A673 (cell line): ENCODE measurements around the gene IL21R. TPM values are rescaled to one million over a fixed set of nuclear protein-coding genes. Genes with fewer than 3 reads are reported as not detected.

Source experiments
- BruUV-seq: library from RNA; stranded (reverse); fragments of 400-500 nt; replicated peaks from 2 replicates; lab custom pipeline; 2021; lab: Mats Ljungman, UMichigan
- CTCF ChIA-PET: fragments of 300-600 bp; sonication (Branson Sonifier 250); formaldehyde crosslinking; loops from one replicate; lab custom pipeline; 2022; ENCODE audit warnings: antibody characterized with exemption; lab: Charles Lee
- POLR2A ChIA-PET: fragments of 300-600 bp; sonication (Branson Sonifier 250); formaldehyde crosslinking; loops from one replicate; lab custom pipeline; 2022; ENCODE audit warnings: antibody characterized with exemption; ENCODE audit not compliant: low non-redundant PET; lab: Charles Lee
- DNase-seq: peaks from one replicate; pipeline ENCODE4 v3.0.0-alpha.2; 2015; ENCODE audit warnings: low spot score
- H3K27ac ChIP-seq: fragments of 200-600 bp; sonication (generic); 2 replicates; pipeline ENCODE4 v1.5.1; 2016; ENCODE audit warnings: mixed run types, low read depth, mild to moderate bottlenecking, mixed read lengths, antibody characterized with exemption, low read length; ENCODE audit not compliant: poor library complexity, severe bottlenecking
- H3K27me3 ChIP-seq: fragments of 200-600 bp; sonication (generic); replicated peaks from 2 replicates; pipeline ENCODE4 v1.6.1; 2017; ENCODE audit warnings: mixed run types, low read depth, mild to moderate bottlenecking, mixed read lengths, antibody characterized with exemption, low read length; ENCODE audit not compliant: insufficient read depth, poor library complexity
- H3K36me3 ChIP-seq: fragments of 200-600 bp; sonication (generic); 2 replicates; pipeline ENCODE4 v1.6.1; 2016; ENCODE audit warnings: mixed run types, mild to moderate bottlenecking, mixed read lengths, antibody characterized with exemption, low read length; ENCODE audit not compliant: insufficient read depth, poor library complexity, severe bottlenecking
- H3K4me1 ChIP-seq: fragments of 200-600 bp; sonication (generic); 2 replicates; pipeline ENCODE4 v1.6.1; 2017; ENCODE audit warnings: mixed run types, mild to moderate bottlenecking, mixed read lengths, antibody characterized with exemption, low read length; ENCODE audit not compliant: insufficient read depth, poor library complexity, severe bottlenecking
- H3K4me3 ChIP-seq: fragments of 200-600 bp; sonication (generic); 2 replicates; pipeline ENCODE4 v1.5.1; 2016; ENCODE audit warnings: low read depth, mixed run types, mild to moderate bottlenecking, mixed read lengths, low read length; ENCODE audit not compliant: poor library complexity, severe bottlenecking
- H3K9me3 ChIP-seq: fragments of 200-600 bp; sonication (generic); 2 replicates; pipeline ENCODE4 v1.6.1; 2016; ENCODE audit warnings: mixed run types, low read depth, mild to moderate bottlenecking, mixed read lengths, antibody characterized with exemption, low read length; ENCODE audit not compliant: poor library complexity, severe bottlenecking
- EZH2 ChIP-seq: fragments of 200-600 bp; sonication (generic); IDR thresholded peaks from 2 replicates; pipeline ENCODE4 v1.6.1; 2017; ENCODE audit warnings: borderline replicate concordance, low read depth, mild to moderate bottlenecking, mixed read lengths, antibody characterized with exemption, low read length; ENCODE audit not compliant: poor library complexity, severe bottlenecking
- intact Hi-C: fragments of 100-400 bp; cut with micrococcal nuclease; formaldehyde crosslinking; loops from one replicate; pipeline ENCODE4 v1.10.0; 2022; ENCODE audit not compliant: unreplicated experiment
- total RNA-seq: library from RNA; stranded (reverse); gene quantifications from 2 replicates; pipeline ENCODE4 v1.2.3, GENCODE V29; 2021
- TF ChIP-seq, protein P1 (sequence below): fragments of 300-800, 200-600 bp; sonication (generic); conservative IDR thresholded peaks from 2 replicates; pipeline ENCODE4 v1.5.1; 2017; ENCODE audit warnings: low read depth, mild to moderate bottlenecking, antibody characterized with exemption, low read length, moderate library complexity, mixed read lengths

The IL21R gene
- total RNA-seq, 1 experiment from 2014 or later, result 0.19 TPM

DNA sequence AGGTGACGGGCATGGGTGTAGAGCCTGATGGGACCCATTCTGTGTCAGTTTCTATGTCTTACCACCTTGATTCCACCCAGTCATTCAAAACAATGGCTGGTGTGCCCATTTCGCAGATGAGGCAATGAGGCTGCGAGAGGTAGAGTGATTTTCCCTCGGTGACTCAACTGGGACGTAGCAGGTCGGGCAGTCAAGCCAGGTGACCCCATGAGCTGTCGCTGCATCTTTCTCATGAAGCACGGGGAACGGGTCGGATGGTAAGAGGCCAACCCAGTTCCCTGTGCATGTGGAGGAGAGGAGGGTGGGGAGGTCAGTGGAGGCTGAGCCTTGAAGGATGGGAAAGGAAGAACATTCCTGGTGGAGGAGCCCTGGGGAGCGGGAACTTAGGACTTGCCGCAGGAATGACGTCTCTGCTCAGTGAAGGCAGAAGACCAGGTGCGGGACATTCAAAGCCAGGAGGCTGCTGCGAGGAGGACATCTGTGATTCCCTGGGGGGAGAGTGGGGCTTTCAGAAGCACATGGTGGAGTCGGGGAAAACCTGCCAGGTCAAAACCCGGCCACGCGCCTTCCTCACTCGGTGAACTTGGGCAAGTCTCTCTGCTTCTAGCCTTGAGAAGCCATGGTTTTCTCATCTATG, 1.1 kb downstream of the IL21R start:
- CTCF ChIA-PET, result no interaction called here
- TF ChIP-seq, protein P1, sequence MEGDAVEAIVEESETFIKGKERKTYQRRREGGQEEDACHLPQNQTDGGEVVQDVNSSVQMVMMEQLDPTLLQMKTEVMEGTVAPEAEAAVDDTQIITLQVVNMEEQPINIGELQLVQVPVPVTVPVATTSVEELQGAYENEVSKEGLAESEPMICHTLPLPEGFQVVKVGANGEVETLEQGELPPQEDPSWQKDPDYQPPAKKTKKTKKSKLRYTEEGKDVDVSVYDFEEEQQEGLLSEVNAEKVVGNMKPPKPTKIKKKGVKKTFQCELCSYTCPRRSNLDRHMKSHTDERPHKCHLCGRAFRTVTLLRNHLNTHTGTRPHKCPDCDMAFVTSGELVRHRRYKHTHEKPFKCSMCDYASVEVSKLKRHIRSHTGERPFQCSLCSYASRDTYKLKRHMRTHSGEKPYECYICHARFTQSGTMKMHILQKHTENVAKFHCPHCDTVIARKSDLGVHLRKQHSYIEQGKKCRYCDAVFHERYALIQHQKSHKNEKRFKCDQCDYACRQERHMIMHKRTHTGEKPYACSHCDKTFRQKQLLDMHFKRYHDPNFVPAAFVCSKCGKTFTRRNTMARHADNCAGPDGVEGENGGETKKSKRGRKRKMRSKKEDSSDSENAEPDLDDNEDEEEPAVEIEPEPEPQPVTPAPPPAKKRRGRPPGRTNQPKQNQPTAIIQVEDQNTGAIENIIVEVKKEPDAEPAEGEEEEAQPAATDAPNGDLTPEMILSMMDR, result no peak
- Histone ChIP-seq H3K27me3 (no peaks in the 10 kb centered on the region), H3K4me3 (no peak overlapping the region), H3K36me3 (no peaks in the 10 kb centered on the region), H3K27ac (no peak overlapping the region), H3K4me1 (peaks cover 7% of the 10 kb centered on the region), H3K9me3 (no peaks in the 10 kb centered on the region)
- BruUV-seq, result no TSS peak
- intact Hi-C loops, result no loop called here
- DNase-seq, result no peak
- POLR2A ChIA-PET, result no interaction called here

DNA sequence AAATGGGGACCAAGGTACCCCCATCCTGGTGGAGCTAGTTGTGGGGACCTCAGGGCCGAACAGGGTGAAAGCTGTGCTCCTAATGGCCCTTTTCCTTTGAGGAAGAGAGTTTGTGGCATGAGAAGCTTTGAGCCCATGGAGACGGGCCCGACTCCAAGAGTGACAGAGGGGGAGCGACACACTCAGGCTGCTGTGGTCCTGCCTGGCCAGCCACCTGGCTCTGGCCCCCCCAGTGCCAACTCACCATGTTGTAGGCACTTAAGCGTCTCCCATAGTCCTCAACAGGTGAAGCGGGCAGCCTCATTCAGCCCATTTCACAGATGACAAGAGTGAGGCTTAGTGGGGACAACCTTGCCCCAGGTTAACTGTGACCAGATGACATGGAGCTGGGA, 1.6 kb downstream of the IL21R start:
- Histone ChIP-seq H3K4me1 (peaks cover 7% of the 10 kb centered on the region), H3K27me3 (no peaks in the 10 kb centered on the region), H3K27ac (no peak overlapping the region), H3K36me3 (no peaks in the 10 kb centered on the region), H3K4me3 (no peak overlapping the region), H3K9me3 (no peaks in the 10 kb centered on the region)
- POLR2A ChIA-PET, result no interaction called here
- no TSS peak for BruUV-seq
- DNase-seq, result no peak
- intact Hi-C loops, result no loop called here
- TF ChIP-seq EZH2, result no peak
- TF ChIP-seq, protein P1, result no peak
- CTCF ChIA-PET, result no interaction called here

DNA sequence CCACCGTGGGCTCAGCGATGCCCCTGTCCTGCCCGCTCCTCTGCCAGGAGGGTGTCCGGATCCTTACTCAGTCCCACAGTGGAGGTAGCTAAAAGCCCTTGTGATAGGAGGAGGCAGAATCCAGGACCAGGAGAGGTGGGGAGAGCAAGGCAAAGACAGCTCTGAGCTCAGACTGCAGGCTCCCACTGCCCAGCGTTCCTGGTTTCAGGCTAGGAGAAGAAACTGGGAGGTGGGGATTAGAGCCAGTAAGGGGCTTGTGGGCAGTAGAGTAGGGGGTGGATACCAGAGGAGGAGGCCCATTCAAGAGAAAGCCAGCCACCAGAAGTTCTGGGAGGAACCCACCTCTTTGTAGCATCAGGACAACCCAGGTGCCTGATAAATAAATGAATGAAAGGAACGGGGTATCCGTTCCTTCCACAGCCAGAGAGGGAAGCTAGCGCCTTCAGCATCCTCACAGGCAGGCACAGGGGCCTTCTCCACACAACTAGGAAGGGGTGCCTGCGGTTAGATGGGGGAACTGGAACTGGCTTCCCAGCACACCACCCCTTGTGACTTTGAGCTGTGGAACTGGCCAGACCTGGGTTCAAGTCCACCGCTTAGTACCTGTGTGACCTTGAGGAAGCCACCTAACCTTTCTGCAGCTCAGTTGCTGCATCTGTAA, 2.3 kb downstream of the IL21R start:
- no peaks in the 10 kb centered on the region for H3K27me3 ChIP-seq
- TF ChIP-seq, protein P1, result no peak
- no peak for TF ChIP-seq EZH2
- ChIA-PET POLR2A (no interaction called here), CTCF (no interaction called here)
- H3K9me3 ChIP-seq, result no peaks in the 10 kb centered on the region
- BruUV-seq, result no TSS peak
- no peaks in the 10 kb centered on the region for H3K36me3 ChIP-seq
- H3K27ac ChIP-seq, result no peak overlapping the region
- no peak for DNase-seq
- no peak overlapping the region for H3K4me3 ChIP-seq
- H3K4me1 ChIP-seq, result peaks cover 7% of the 10 kb centered on the region
- intact Hi-C loops, result no loop called here
